Transverse colon (tissue), 4 donors: Measurements from ENCODE around the gene CYP11A1.

Experiments
- CTCF ChIP-seq, 5 experiments: fragments of 200-600 bp in 3 of 5; fragments of 450-650 bp in 2 of 5; sonication (generic) in 3 of 5; IDR thresholded peaks; 1 replicate in 2 of 5; 2 replicates in 3 of 5; pipeline ENCODE4 v1.5.1; 2016 to 2017; ENCODE audit warnings: antibody characterized with exemption in 5 of 5, inconsistent platforms in 3 of 5, mild to moderate bottlenecking in 2 of 5, moderate library complexity in 1 of 5
- EP300 ChIP-seq: sonication (generic); formaldehyde crosslinking; IDR thresholded peaks from one replicate; pipeline ENCODE4 v1.6.1; 2017; ENCODE audit warnings: antibody characterized with exemption, low read depth
- POLR2A ChIP-seq: fragments of 450-650 bp; IDR thresholded peaks from one replicate; pipeline ENCODE4 v1.6.1; 2016; ENCODE audit warnings: antibody characterized with exemption, mild to moderate bottlenecking, moderate library complexity
- POLR2AphosphoS5 ChIP-seq, 3 donors: sonication (generic); formaldehyde crosslinking; IDR thresholded peaks; one replicate each; pipeline ENCODE4 v1.6.1; 2016; ENCODE audit warnings: antibody characterized with exemption in 3 of 3

GRCh38 chr15:74318376-74319137, 48.9 kb downstream of the CYP11A1 start:
- TF ChIP-seq CTCF (IDR thresholded peaks at IDR 0.05) = no peak
- no peak for TF ChIP-seq POLR2A
- no peak for TF ChIP-seq POLR2AphosphoS5 (IDR thresholded peaks at IDR 0.05)
- no peak for TF ChIP-seq EP300
